Islet of Langerhans (tissue), 1 donor: ENCODE results near the gene ISM1.

ENCODE experiments used
- FAIRE-seq: peaks from one replicate; lab custom pipeline; 2011; peaks lifted over from hg19 to GRCh38; lab: Jason Lieb, UNC

The ISM1 gene

GRCh38 chr20:13220904-13221297, at the start of gene ISM1:
Gene ISM1, plus strand, starts transcription at chr20:13221274. Its CDS starts 503 bp downstream, at chr20:13221777.
- no peak for FAIRE-seq

GRCh38 chr20:13173201-13173600, 47.9 kb upstream of the ISM1 start:
- no peak for FAIRE-seq

- no peak for FAIRE-seq
Observed at GRCh38 chr20:13174402-13174801, 46.7 kb upstream of the ISM1 start.

GRCh38 chr20:13180986-13181889, 39.8 kb upstream of the ISM1 start:
- no peak for FAIRE-seq

- FAIRE-seq = no peak
Observed at GRCh38 chr20:13183005-13183404, 38.1 kb upstream of the ISM1 start.

- no peak for FAIRE-seq
Observed at GRCh38 chr20:13186043-13186774, 34.9 kb upstream of the ISM1 start.

- FAIRE-seq = no peak
Observed at GRCh38 chr20:13187899-13188298, 33.2 kb upstream of the ISM1 start.

- FAIRE-seq = no peak
Observed at GRCh38 chr20:13199279-13199678, 21.8 kb upstream of the ISM1 start.

- no peak for FAIRE-seq
Observed at GRCh38 chr20:13200767-13201500, 20.1 kb upstream of the ISM1 start.

GRCh38 chr20:13202565-13202964, 18.5 kb upstream of the ISM1 start:
- no peak for FAIRE-seq

GRCh38 chr20:13205425-13205824, 15.6 kb upstream of the ISM1 start:
- no peak for FAIRE-seq

GRCh38 chr20:13205848-13206434, 15.1 kb upstream of the ISM1 start:
- FAIRE-seq = no peak

- no peak for FAIRE-seq
Observed at GRCh38 chr20:13207016-13207415, 14.1 kb upstream of the ISM1 start.

- no peak for FAIRE-seq
Observed at GRCh38 chr20:13211956-13212618, 9.0 kb upstream of the ISM1 start.

GRCh38 chr20:13212750-13213149, 8.3 kb upstream of the ISM1 start:
- no peak for FAIRE-seq

GRCh38 chr20:13213335-13213734, 7.7 kb upstream of the ISM1 start:
- FAIRE-seq = no peak

GRCh38 chr20:13216533-13216932, 4.5 kb upstream of the ISM1 start:
- no peak for FAIRE-seq

- FAIRE-seq = no peak
Observed at GRCh38 chr20:13219327-13220193, 1.5 kb upstream of the ISM1 start.

GRCh38 chr20:13220194-13220903, 725 bp upstream of the ISM1 start:
- FAIRE-seq = no peak

GRCh38 chr20:13221313-13221672, 219 bp downstream of the ISM1 start:
- no peak for FAIRE-seq
